Measurements from ENCODE around the gene DDX20.
A peak's percentile ranks its signal among the peaks of the same experiment; 100 is the strongest.

The DDX20 gene

GRCh38 chr1:111747282-111747734 is 8.4 kb upstream of the DDX20 start:
- peak in 2 of 58 donors; percentile 5 to 34 for DNase-seq

- peak in 3 of 58 donors; percentile 23 to 38 (median 28) for DNase-seq
These were observed 7.8 kb upstream of the DDX20 start for GRCh38 chr1:111747947-111748346.

DNA sequence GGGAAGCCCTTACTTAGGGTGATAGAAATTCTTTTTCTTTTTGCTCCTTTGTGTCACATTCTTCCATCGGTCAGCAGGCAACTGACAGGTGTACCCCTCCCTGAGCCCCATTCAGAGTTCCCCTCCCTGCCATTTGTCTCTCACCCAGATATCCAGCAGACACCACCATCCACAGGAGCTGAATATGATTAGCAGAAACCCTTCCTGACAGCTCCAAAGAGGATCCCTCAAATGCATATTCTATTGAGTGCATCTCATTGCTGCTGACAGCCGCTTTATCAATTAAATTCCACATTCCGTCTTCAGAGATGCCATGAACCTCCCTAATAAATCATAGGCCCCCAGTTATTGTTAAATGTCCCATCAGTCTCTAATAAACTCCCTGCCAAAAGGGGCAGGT is 6.1 kb upstream of the DDX20 start:
- no peak for DNase-seq

GRCh38 chr1:111750856-111751255 is 4.8 kb upstream of the DDX20 start:
- DNase-seq, result peak in 3 of 58 donors; percentile 23 to 62 (median 55)

- DNase-seq, result no peak
These were observed 3.7 kb upstream of the DDX20 start for GRCh38 chr1:111751906-111752575.

GRCh38 chr1:111754984-111755330 is 744 bp upstream of the DDX20 start:
- peak in 7 of 58 donors; percentile 32 to 79 (median 64) for DNase-seq

DNA sequence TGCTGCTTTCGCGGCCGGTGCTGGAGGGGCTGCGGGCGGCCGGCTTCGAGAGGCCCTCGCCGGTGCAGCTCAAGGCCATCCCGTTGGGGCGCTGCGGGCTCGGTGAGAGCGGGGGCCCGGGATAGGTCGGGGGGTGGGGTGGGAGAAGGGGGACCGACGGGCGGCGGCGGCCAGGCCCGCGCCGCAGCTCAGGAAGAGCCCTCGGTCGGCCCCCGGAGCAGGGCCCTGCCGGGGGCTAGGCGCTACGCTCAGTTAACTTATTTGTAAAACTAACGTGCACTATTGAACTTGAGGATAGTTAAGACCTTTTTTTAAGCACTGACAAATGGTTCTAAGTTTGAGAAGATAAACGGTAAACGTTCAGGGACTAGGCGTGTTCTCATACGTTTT is 418 bp downstream of the DDX20 start:
- no peak for DNase-seq

DNA sequence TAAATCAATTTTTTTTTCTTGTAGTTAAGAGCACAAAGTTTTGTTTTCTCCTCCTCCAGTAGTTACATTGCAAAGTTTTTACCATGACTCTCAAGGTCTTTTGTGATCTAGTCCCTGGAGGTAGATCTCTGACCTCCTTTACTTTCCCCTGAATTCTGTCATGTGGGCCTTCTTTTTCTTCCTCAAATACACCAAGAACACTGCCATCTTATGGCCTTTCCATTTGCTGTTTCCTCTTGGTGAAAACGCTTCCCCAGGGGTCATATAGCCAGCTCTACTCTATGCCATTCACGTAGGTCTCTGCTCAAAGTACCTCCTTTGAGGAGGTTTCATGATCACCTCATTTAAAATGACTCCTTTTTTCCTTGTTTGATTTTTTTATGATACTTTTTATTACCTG is 2.7 kb downstream of the DDX20 start:
- no peak for DNase-seq

- DNase-seq, result no peak
These were observed 6.0 kb downstream of the DDX20 start for GRCh38 chr1:111761717-111762116.

- DNase-seq, result no peak
These were observed 6.6 kb downstream of the DDX20 start for GRCh38 chr1:111762332-111762731.

DNA sequence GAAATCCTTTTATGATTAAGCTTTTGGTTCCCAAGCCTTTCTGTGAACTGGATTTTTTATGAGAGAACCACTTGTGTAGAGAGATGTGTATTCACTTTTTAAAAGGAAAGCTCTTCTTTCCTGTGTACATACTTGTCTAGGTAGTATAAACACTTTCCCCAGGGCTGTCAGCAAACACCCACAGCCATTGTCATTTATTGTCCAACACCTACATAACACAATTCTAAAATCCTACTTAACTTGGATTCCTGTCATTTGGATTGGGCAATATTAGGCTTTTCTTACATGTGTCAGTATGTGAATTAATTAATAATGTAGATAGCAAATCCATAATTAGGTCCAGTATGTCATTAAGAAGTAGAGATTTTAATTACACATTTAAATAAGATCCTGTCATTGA is 12.3 kb downstream of the DDX20 start:
- no peak for DNase-seq

- no peak for DNase-seq
These were observed 12.9 kb downstream of the DDX20 start for GRCh38 chr1:111768625-111769024.

GRCh38 chr1:111769517-111770146 is 13.9 kb downstream of the DDX20 start:
- peak in 9 of 58 donors; percentile 6 to 57 (median 16) for DNase-seq

GRCh38 chr1:111770916-111771315 is 15.2 kb downstream of the DDX20 start:
- DNase-seq, result no peak

DNA sequence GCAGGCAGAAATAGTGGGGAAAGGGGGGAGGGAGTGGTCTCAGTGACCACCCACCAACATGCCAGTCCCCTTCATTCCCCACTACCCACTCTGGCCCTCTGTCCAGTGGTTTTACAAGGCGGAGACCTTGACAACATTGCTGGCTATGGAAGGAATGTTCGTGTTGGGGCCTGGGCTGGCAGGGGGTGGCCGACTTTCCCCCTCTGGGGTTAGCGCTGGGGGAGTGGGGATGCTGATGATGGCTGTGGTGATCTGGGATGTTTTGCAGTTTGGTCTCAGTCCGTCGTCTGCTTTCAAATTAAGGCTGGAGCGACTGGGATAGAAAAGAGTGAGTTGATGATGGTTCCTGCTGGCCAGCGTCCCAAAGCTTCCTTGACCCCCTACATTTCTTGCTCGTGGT is 20.3 kb downstream of the DDX20 start:
- DNase-seq, result no peak

DNA sequence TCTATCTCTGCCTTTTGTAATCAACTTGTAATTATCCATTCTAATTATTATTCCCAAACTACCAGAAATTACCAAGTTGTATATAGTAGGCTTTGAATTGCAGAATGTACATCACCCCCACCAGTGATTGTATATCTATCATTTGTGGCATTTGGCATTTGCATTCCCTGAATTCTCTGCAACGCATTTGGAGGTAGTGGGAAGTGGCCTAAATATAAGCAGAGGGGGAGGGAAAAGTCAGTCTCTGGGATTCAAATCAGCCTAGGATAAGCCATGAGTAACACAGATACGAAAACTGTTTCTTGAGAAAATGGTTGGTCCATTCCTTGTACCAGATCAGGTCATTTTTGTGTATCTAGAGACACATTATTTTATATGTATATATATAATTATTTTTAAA is 20.7 kb downstream of the DDX20 start:
- DNase-seq, result no peak

GRCh38 chr1:111776861-111777260 is 21.2 kb downstream of the DDX20 start:
- DNase-seq, result no peak

GRCh38 chr1:111777301-111777700 is 21.6 kb downstream of the DDX20 start:
- no peak for DNase-seq

DNA sequence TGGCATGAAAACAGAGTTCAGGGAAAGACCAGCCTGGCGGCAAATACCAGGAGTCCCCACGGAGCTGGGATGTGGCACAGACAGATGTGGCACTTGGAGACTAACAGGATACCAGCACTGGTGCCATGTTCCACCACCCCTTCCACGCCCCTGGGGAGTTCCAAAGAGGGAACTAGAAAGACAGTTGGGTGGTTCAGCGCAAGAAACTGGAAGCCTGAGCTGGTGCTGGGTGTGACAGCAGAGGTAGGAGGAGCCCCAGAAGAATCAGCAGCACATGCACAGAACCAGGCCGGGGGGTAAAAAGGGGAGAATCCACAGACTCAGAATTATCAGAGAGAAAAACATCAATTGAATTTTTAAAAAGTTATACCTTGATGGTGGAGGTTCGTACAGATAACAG is 22.4 kb downstream of the DDX20 start:
- no peak for DNase-seq

DNA sequence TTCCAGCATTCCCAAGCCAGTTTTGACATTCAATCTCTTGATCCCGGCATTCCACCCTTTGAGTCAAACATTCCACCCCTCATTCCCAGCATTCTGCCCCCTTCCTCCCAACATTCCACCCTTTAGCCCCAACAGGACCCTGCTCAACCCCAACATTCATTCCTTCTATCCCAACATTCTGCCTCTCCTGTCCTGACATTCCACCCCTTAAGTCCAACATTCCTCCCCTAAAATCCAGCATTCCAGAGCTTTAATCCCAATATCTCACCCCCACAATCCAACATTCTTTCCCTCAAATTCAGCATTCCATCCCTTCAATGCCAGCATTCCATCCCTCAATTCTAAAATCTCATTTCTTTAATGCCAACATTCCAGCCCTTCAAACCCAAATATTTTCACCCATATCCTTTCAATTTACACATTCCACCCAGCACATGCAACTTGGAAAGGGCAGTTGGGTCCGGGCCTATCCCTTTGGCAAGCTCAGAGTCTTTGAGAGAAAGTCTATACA is 22.9 kb downstream of the DDX20 start:
- no peak for DNase-seq

DNA sequence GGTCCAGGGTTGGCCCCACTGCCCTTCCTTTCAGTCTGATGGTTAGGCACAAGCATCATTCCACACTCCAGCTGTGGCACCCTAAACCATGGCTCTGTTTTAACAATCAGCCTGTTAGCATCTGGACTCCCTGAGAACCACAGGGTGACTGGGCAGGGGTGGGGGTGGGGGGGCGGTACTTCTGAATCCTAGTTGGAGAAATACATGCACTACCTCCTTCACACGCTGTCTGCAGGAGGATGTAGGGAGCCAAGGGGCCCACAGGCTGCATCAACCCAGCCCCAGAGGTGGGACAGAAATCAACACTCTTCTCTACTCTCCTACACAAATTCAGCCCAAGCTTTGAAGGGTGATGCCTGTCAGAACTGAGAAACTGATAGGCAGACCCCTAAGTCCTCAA is 23.8 kb downstream of the DDX20 start:
- no peak for DNase-seq

GRCh38 chr1:111784273-111784901 is 28.7 kb downstream of the DDX20 start:
- no peak for DNase-seq

Measured in anterior cingulate cortex (tissue), 58 donors.